ENCODE data around the gene RDH12.
"Not testable (repeated sequence)": the region's sequence is repeated elsewhere in the genome, so short reads cannot be mapped to it uniquely, and the experiment has no call there.

DNA sequence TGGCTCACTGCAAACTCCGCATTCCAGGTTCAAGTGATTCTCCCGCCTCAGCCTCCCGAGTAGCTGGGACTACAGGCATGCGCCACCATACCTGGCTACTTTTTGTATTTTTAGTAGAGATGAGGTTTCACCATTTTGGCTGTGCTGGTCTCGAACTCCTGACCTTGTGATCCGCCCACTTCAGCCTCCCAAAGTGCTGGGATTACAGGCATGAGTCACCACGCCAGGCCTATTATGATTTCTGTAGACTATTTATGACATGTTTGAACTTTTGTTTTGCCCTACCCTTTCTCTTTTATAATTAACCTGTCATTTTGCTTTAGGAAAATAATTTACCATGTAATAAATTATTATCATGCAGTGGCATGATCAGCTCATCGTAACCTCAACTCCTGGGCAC, at the start of gene RDH12:
- TF ChIP-seq, protein P1, sequence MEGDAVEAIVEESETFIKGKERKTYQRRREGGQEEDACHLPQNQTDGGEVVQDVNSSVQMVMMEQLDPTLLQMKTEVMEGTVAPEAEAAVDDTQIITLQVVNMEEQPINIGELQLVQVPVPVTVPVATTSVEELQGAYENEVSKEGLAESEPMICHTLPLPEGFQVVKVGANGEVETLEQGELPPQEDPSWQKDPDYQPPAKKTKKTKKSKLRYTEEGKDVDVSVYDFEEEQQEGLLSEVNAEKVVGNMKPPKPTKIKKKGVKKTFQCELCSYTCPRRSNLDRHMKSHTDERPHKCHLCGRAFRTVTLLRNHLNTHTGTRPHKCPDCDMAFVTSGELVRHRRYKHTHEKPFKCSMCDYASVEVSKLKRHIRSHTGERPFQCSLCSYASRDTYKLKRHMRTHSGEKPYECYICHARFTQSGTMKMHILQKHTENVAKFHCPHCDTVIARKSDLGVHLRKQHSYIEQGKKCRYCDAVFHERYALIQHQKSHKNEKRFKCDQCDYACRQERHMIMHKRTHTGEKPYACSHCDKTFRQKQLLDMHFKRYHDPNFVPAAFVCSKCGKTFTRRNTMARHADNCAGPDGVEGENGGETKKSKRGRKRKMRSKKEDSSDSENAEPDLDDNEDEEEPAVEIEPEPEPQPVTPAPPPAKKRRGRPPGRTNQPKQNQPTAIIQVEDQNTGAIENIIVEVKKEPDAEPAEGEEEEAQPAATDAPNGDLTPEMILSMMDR (IDR thresholded peaks at IDR 0.05; ENCODE audit: insufficient read depth, low read length, poor library complexity, severe bottlenecking), result not testable (repeated sequence)
- TF ChIP-seq EZH2phosphoT487 (conservative IDR thresholded peaks at IDR 0.05; ENCODE audit: low read length), result not testable (repeated sequence)

Data from SU-DHL-6 (cell line).